GM12891 (cell line): ENCODE data around the gene DMAC2.

Experiments used
- PAX5 ChIP-seq: IDR thresholded peaks from 2 replicates; pipeline ENCODE4 v1.6.1; 2011; ENCODE audit warnings: low read length, moderate library complexity, mild to moderate bottlenecking; ENCODE audit not compliant: insufficient read depth, severe bottlenecking
- POLR2A ChIP-seq: IDR thresholded peaks from 2 replicates; pipeline ENCODE4 v1.6.1; 2011; ENCODE audit warnings: low read depth, low read length, control low read depth
- POLR2AphosphoS5 ChIP-seq: IDR thresholded peaks from 2 replicates; pipeline ENCODE4 v1.6.1; 2011; ENCODE audit warnings: low read depth, low read length, control low read depth
- POU2F2 ChIP-seq: IDR thresholded peaks from 2 replicates; pipeline ENCODE4 v1.6.1; 2011; ENCODE audit warnings: low read depth, mild to moderate bottlenecking, control low read depth, low read length, moderate library complexity
- SPI1 ChIP-seq: IDR thresholded peaks from 2 replicates; pipeline ENCODE4 v1.6.1; 2011; ENCODE audit warnings: low read depth, low read length, control low read depth
- TAF1 ChIP-seq: IDR thresholded peaks from 2 replicates; pipeline ENCODE4 v1.6.1; 2011; ENCODE audit warnings: low read depth, low read length, control low read depth

DNA sequence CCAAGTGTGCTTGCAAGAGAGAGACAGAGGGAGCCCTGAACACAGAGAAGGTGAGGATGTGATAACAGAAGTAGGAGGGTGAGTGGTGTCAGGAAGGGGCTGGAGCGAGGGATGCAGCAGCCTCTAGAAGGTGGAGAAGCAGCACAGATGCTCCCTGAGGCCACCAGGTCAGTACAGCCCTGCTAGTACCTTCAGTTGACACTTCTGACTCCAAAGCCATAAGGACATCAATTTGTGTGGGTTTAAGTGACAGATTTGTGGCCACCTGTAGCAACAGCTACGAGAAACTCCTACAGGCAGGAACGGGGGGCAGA lies 10.1 kb upstream of the DMAC2 start:
- TF ChIP-seq TAF1: no peak
- no peak for TF ChIP-seq POLR2A
- no peak for TF ChIP-seq POLR2AphosphoS5
- no peak for TF ChIP-seq POU2F2
- no peak for TF ChIP-seq SPI1
- TF ChIP-seq PAX5: no peak
